Nephron (organoid): ENCODE measurements around the gene STAT5A.

ENCODE experiments used
- H3K27ac Mint-ChIP-seq, 3 experiments: 2 replicates each; pipeline ENCODE4 v1.8.0; 2020; ENCODE audit warnings: mixed read lengths in 3 of 3, mild to moderate bottlenecking in 2 of 3, moderate library complexity in 1 of 3
- H3K27me3 Mint-ChIP-seq: 2 replicates; pipeline ENCODE4 v1.8.0; 2021; ENCODE audit warnings: low read depth, mild to moderate bottlenecking, moderate library complexity, mixed read lengths
- H3K36me3 Mint-ChIP-seq: 2 replicates; pipeline ENCODE4 v1.8.0; 2020; ENCODE audit warnings: low read depth, mixed read lengths
- H3K4me1 Mint-ChIP-seq: 2 replicates; pipeline ENCODE4 v1.8.0; 2020; ENCODE audit warnings: mixed read lengths
- H3K4me3 Mint-ChIP-seq, 3 experiments: 2 replicates each; pipeline ENCODE4 v1.8.0; 2020; ENCODE audit warnings: mild to moderate bottlenecking in 3 of 3, mixed read lengths in 3 of 3, moderate library complexity in 2 of 3
- H3K9me3 Mint-ChIP-seq: 2 replicates; pipeline ENCODE4 v1.8.0; 2020; ENCODE audit warnings: mixed read lengths
- CTCF ChIP-seq, 3 experiments: fragments of 200-600 bp; sonication (generic); IDR thresholded peaks; one replicate each; pipeline ENCODE4 v1.5.0; 2021; ENCODE audit warnings: antibody characterized with exemption in 3 of 3; ENCODE audit not compliant: unreplicated experiment in 3 of 3

The STAT5A gene

GRCh38 chr17:42266918-42267766, 21.2 kb upstream of the STAT5A start:
- H3K27me3 Mint-ChIP-seq = no peaks in the 10 kb centered on the region
- H3K4me3 Mint-ChIP-seq = no peak overlapping the region
- H3K9me3 Mint-ChIP-seq = no peaks in the 10 kb centered on the region
- H3K36me3 Mint-ChIP-seq = peaks cover 3% of the 10 kb centered on the region
- no peaks in the 10 kb centered on the region for H3K4me1 Mint-ChIP-seq
- TF ChIP-seq CTCF (IDR thresholded peaks at IDR 0.05; ENCODE audit: unreplicated experiment in 3 of 3) = no peak
- H3K27ac Mint-ChIP-seq = no peak overlapping the region

- Mint-ChIP-seq H3K9me3 (no peaks in the 10 kb centered on the region), H3K27me3 (no peaks in the 10 kb centered on the region), H3K27ac (no peak overlapping the region), H3K4me3 (no peak overlapping the region), H3K36me3 (peaks cover 3% of the 10 kb centered on the region), H3K4me1 (no peaks in the 10 kb centered on the region)
- no peak for TF ChIP-seq CTCF (IDR thresholded peaks at IDR 0.05; ENCODE audit: unreplicated experiment in 3 of 3)
Observed at GRCh38 chr17:42268236-42268635, 20.1 kb upstream of the STAT5A start.

GRCh38 chr17:42270170-42270535, 18.1 kb upstream of the STAT5A start:
- H3K4me3 Mint-ChIP-seq = no peak overlapping the region
- H3K9me3 Mint-ChIP-seq = no peaks in the 10 kb centered on the region
- H3K27ac Mint-ChIP-seq = no peak overlapping the region
- no peak for TF ChIP-seq CTCF (IDR thresholded peaks at IDR 0.05; ENCODE audit: unreplicated experiment in 3 of 3)
- peaks cover 18% of the 10 kb centered on the region for H3K4me1 Mint-ChIP-seq
- H3K27me3 Mint-ChIP-seq = no peaks in the 10 kb centered on the region
- H3K36me3 Mint-ChIP-seq = peaks cover 3% of the 10 kb centered on the region

- Mint-ChIP-seq H3K36me3 (peaks cover 1% of the 10 kb centered on the region), H3K4me1 (peaks cover 23% of the 10 kb centered on the region), H3K27me3 (no peaks in the 10 kb centered on the region), H3K27ac (no peak overlapping the region), H3K9me3 (no peaks in the 10 kb centered on the region), H3K4me3 (no peak overlapping the region)
- no peak for TF ChIP-seq CTCF (IDR thresholded peaks at IDR 0.05; ENCODE audit: unreplicated experiment in 3 of 3)
Observed at GRCh38 chr17:42270596-42270995, 17.7 kb upstream of the STAT5A start.

GRCh38 chr17:42271006-42271778, 17.1 kb upstream of the STAT5A start:
- Mint-ChIP-seq H3K27ac (no peak overlapping the region), H3K9me3 (no peaks in the 10 kb centered on the region), H3K36me3 (no peaks in the 10 kb centered on the region), H3K27me3 (no peaks in the 10 kb centered on the region), H3K4me1 (peaks cover 24% of the 10 kb centered on the region), H3K4me3 (no peak overlapping the region)
- no peak for TF ChIP-seq CTCF (IDR thresholded peaks at IDR 0.05; ENCODE audit: unreplicated experiment in 3 of 3)

- Mint-ChIP-seq H3K4me3 (no peak overlapping the region), H3K27me3 (no peaks in the 10 kb centered on the region), H3K36me3 (no peaks in the 10 kb centered on the region), H3K4me1 (peaks cover 24% of the 10 kb centered on the region), H3K9me3 (no peaks in the 10 kb centered on the region), H3K27ac (no peak overlapping the region)
- TF ChIP-seq CTCF (IDR thresholded peaks at IDR 0.05; ENCODE audit: unreplicated experiment in 3 of 3) = no peak
Observed at GRCh38 chr17:42271779-42272035, 16.6 kb upstream of the STAT5A start.
